HepG2 (cell line): Measurements from ENCODE around the gene KLHL5. TPM values are rescaled to one million over a fixed set of nuclear protein-coding genes. Genes with fewer than 3 reads are reported as not detected.
A peak's percentile ranks its signal among the peaks of the same experiment; 100 is the strongest.

Experiments used
- ATAC-seq: fragments of 200-7000 bp; cut with Tn5 transposase; 3 replicates; pipeline ENCODE4 v1.9.1; 2020; ENCODE audit warnings: mild to moderate bottlenecking, moderate library complexity
- BruUV-seq: library from RNA; stranded (reverse); fragments of 400-500 nt; replicated peaks from 2 replicates; lab custom pipeline; 2021; lab: Mats Ljungman, UMichigan
- CTCF ChIA-PET: fragments of 300-600 bp; formaldehyde crosslinking; extraction: SDS; loops from one replicate; lab custom pipeline; 2021; ENCODE audit warnings: low total read pairs, inconsistent platforms, low intra/inter-chr PET ratio; lab: Yijun Ruan, JAX
- POLR2A ChIA-PET: fragments of 350-600 bp; sonication (Branson Sonifier 250); formaldehyde crosslinking; loops from one replicate; lab custom pipeline; 2020; ENCODE audit warnings: antibody characterized with exemption, inconsistent platforms; lab: Yijun Ruan, JAX
- DNase-seq: peaks from one replicate; pipeline ENCODE4 v3.0.0-alpha.2; 2015; ENCODE audit warnings: low spot score
- FAIRE-seq: peaks from 3 replicates; lab custom pipeline; 2011; peaks lifted over from hg19 to GRCh38; lab: Jason Lieb, UNC
- H2AFZ ChIP-seq: one replicate; pipeline ENCODE4 v1.6.1; 2011; ENCODE audit warnings: low read length, inconsistent platforms
- H3K27ac ChIP-seq: fragments of 300-600 bp; 3 replicates; pipeline ENCODE4 v1.8.0; 2011; ENCODE audit warnings: mixed run types, mild to moderate bottlenecking, mixed read lengths, low read length, inconsistent platforms; ENCODE audit not compliant: insufficient read depth; ENCODE audit errors: extremely low read length
- H3K27me3 ChIP-seq, 2 experiments: fragments of 200-600 bp in 1 of 2; 2 replicates in 1 of 2; 3 replicates in 1 of 2; pipeline versions ENCODE4 v1.6.0 to v1.8.0; 2011; ENCODE audit warnings: low read length in 2 of 2, mild to moderate bottlenecking in 2 of 2, moderate library complexity in 2 of 2, inconsistent platforms in 1 of 2; ENCODE audit not compliant: insufficient read depth in 2 of 2, control insufficient read depth in 1 of 2
- H3K36me3 ChIP-seq, 2 experiments: fragments of 200-600 bp in 1 of 2; replicated peaks in 1 of 2; 2 replicates in 1 of 2; 3 replicates in 1 of 2; pipeline versions ENCODE4 v1.5.1 to v1.8.0; 2011; ENCODE audit warnings: low read length in 2 of 2, inconsistent platforms in 1 of 2; ENCODE audit not compliant: insufficient read depth in 2 of 2, control insufficient read depth in 1 of 2
- H3K4me1 ChIP-seq: 2 replicates; pipeline ENCODE4 v1.5.1; 2012; ENCODE audit warnings: low read length, inconsistent platforms; ENCODE audit not compliant: insufficient read depth
- H3K4me2 ChIP-seq: 2 replicates; pipeline ENCODE4 v1.6.0; 2011; ENCODE audit warnings: low read depth, low read length, inconsistent platforms
- H3K4me3 ChIP-seq, 3 experiments: fragments of 200-600 bp in 1 of 3; sonication (generic), shearing (Covaris generic) in 1 of 3; replicated peaks in 1 of 3; 2 replicates each; pipeline ENCODE4 v1.5.1; 2011 to 2016; ENCODE audit warnings: low read length in 3 of 3, inconsistent platforms in 2 of 3, low read depth in 2 of 3, mild to moderate bottlenecking in 2 of 3, control low read depth in 1 of 3, mixed read lengths in 1 of 3; ENCODE audit not compliant: insufficient read depth in 1 of 3
- H3K79me2 ChIP-seq: one replicate; pipeline ENCODE4 v1.6.1; 2011; ENCODE audit warnings: low read length, inconsistent platforms; ENCODE audit not compliant: insufficient read depth
- H3K9ac ChIP-seq: 2 replicates; pipeline ENCODE4 v1.6.0; 2011; ENCODE audit warnings: mild to moderate bottlenecking, low read depth, low read length, inconsistent platforms; ENCODE audit not compliant: insufficient read depth
- H3K9me3 ChIP-seq: 2 replicates; pipeline ENCODE4 v1.5.1; 2012; ENCODE audit warnings: mild to moderate bottlenecking, low read length
- H4K20me1 ChIP-seq: 2 replicates; pipeline ENCODE4 v1.6.0; 2011; ENCODE audit warnings: inconsistent platforms, mild to moderate bottlenecking, low read length, moderate library complexity; ENCODE audit not compliant: insufficient read depth
- FOXJ3 ChIP-seq: sonication (generic); formaldehyde crosslinking; IDR thresholded peaks from 2 replicates; pipeline ENCODE4 v1.4.0; 2020; ENCODE audit warnings: missing genetic modification reagents, mild to moderate bottlenecking, borderline replicate concordance
- GTF3A ChIP-seq: sonication (generic); formaldehyde crosslinking; conservative IDR thresholded peaks from 2 replicates; pipeline ENCODE4 v1.4.0; 2020; ENCODE audit warnings: mild to moderate bottlenecking, missing genetic modification reagents
- MAFK ChIP-seq, 2 experiments: IDR thresholded peaks in 1 of 2; conservative IDR thresholded peaks in 1 of 2; 2 replicates each; pipeline ENCODE4 v1.6.1; 2011; ENCODE audit warnings: improper control_type of control experiment in 2 of 2, low read length in 2 of 2
- MEIS2 ChIP-seq: sonication (generic); formaldehyde crosslinking; IDR thresholded peaks from 2 replicates; pipeline ENCODE4 v1.9.0; 2021; ENCODE audit warnings: mild to moderate bottlenecking, missing genetic modification reagents
- SOX5 ChIP-seq: IDR thresholded peaks from 2 replicates; pipeline ENCODE4 v1.6.1; 2016; ENCODE audit warnings: borderline replicate concordance
- ZNF546 ChIP-seq: sonication (generic); formaldehyde crosslinking; conservative IDR thresholded peaks from 2 replicates; pipeline ENCODE4 v1.8.1; 2023; ENCODE audit warnings: mild to moderate bottlenecking, missing genetic modification reagents
- ZNF616 ChIP-seq: sonication (generic); formaldehyde crosslinking; IDR thresholded peaks from 2 replicates; pipeline ENCODE4 v1.5.0; 2020; ENCODE audit warnings: low read depth, mild to moderate bottlenecking, missing genetic modification reagents
- ZNF878 ChIP-seq: sonication (generic); formaldehyde crosslinking; IDR thresholded peaks from 2 replicates; pipeline ENCODE4 v1.8.1; 2023; ENCODE audit warnings: mild to moderate bottlenecking, missing genetic modification reagents, moderate library complexity
- ZSCAN31 ChIP-seq: sonication (generic); formaldehyde crosslinking; IDR thresholded peaks from 2 replicates; pipeline ENCODE4 v1.5.0; 2020; ENCODE audit warnings: low read depth, mild to moderate bottlenecking, missing genetic modification reagents
- WGBS: methylation state at CpG from one replicate; pipeline ENCODE4 v1.1.6; 2017; ENCODE audit warnings: low lambda C conversion rate; 5-methylcytosine and 5-hydroxymethylcytosine counted together
- in situ Hi-C: cut with HindIII; loops from 2 replicates; pipeline ENCODE4 v1.10.0; 2017; ENCODE audit warnings: low pct_unique_long_range_greater_than_20kb; ENCODE audit not compliant: extremely low pct_ligation_motif_present
- intact Hi-C: fragments of 100-400 bp; cut with micrococcal nuclease; formaldehyde crosslinking; loops from one replicate; pipeline ENCODE4 v1.10.0; 2022; ENCODE audit not compliant: unreplicated experiment
- polyA plus RNA-seq, 8 experiments: library from polyadenylated mRNA; depleted of rRNA in 3 of 8; stranded (reverse) in 7 of 8; unstranded in 1 of 8; fragments of >200 nt; fragmentation: Illumina TruSeq in 4 of 8; extraction: Trizol in 4 of 8; gene quantifications; 2 replicates each; pipeline versions ENCODE4 v1.2.1 to v1.2.3, GENCODE V29; 2011 to 2016; ENCODE audit warnings: low read depth in 4 of 8, missing spikeins in 1 of 8, mixed read lengths in 1 of 8; ENCODE audit not compliant: insufficient read depth in 1 of 8
- total RNA-seq, 5 experiments: library from RNA; depleted of rRNA; stranded (reverse); fragments of >200 nt; fragmentation: Illumina TruSeq; extraction: Trizol; gene quantifications; 2 replicates each; pipeline ENCODE4 v1.2.3, GENCODE V29; 2016; ENCODE audit warnings: low read depth in 1 of 5
- TF ChIP-seq, protein P1 (sequence below): IDR thresholded peaks from 2 replicates; pipeline ENCODE4 v1.6.1; 2012; ENCODE audit warnings: inconsistent platforms
- TF ChIP-seq, protein P2 (sequence below): sonication (generic); formaldehyde crosslinking; IDR thresholded peaks from 2 replicates; pipeline ENCODE4 v1.4.0; 2020; ENCODE audit warnings: missing genetic modification reagents; ENCODE audit errors: not compliant biosample characterization
- TF ChIP-seq, protein P3 (sequence below): sonication (generic); formaldehyde crosslinking; IDR thresholded peaks from 2 replicates; pipeline ENCODE4 v1.4.0; 2020; ENCODE audit warnings: low read depth, mild to moderate bottlenecking, missing genetic modification reagents

The KLHL5 gene
- total and polyA plus RNA-seq, 2 of the 13 experiments (the other 11 are each of a cell fraction or from before 2014, with no cell fraction given): 36.2 to 38.7 TPM

DNA sequence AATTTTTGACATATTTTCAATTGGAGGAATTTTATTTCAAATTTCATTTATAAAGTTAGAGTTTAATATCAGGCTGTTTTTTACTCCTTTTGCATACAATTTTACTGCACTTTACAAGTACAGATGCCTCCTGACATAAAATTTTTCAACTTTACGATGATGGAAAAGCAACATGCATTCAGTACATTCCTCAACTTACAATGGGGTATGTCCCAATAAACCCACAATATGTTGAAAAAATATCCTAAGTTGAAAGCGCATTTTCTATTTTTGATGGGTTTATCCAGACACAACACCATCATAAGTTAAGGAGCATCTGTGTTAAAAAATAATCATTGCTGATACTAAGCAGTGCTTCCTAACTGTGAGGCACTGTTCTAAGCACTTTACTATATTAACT lies 4.3 kb downstream of the KLHL5 start:
- Histone ChIP-seq H4K20me1 (no peaks in the 10 kb centered on the region), H3K4me2 (no peak overlapping the region), H3K27me3 (no peaks in the 10 kb centered on the region), H3K79me2 (peaks cover 18% of the 10 kb centered on the region), H3K9me3 (no peaks in the 10 kb centered on the region), H3K9ac (no peak overlapping the region), H3K4me3 (no peak overlapping the region), H3K27ac (no peak overlapping the region), H3K4me1 (peaks cover 3% of the 10 kb centered on the region), H3K36me3 (peaks cover 0 to 1% of the 10 kb centered on the region in 2 experiments; a peak in 2 of 5 replicates), H2AFZ (no peak overlapping the region)
- in situ Hi-C loops: no loop called here
- no TSS peak for BruUV-seq
- no peak for DNase-seq
- TF ChIP-seq ZNF878 (CRISPR knock-in tag) (no peak), ZNF546 (CRISPR knock-in tag) (no peak)
- TF ChIP-seq, protein P1, sequence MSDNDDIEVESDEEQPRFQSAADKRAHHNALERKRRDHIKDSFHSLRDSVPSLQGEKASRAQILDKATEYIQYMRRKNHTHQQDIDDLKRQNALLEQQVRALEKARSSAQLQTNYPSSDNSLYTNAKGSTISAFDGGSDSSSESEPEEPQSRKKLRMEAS: no peak
- TF ChIP-seq, protein P2, sequence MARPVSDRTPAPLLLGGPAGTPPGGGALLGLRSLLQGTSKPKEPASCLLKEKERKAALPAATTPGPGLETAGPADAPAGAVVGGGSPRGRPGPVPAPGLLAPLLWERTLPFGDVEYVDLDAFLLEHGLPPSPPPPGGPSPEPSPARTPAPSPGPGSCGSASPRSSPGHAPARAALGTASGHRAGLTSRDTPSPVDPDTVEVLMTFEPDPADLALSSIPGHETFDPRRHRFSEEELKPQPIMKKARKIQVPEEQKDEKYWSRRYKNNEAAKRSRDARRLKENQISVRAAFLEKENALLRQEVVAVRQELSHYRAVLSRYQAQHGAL (CRISPR knock-in tag): no peak
- TF ChIP-seq, protein P3, sequence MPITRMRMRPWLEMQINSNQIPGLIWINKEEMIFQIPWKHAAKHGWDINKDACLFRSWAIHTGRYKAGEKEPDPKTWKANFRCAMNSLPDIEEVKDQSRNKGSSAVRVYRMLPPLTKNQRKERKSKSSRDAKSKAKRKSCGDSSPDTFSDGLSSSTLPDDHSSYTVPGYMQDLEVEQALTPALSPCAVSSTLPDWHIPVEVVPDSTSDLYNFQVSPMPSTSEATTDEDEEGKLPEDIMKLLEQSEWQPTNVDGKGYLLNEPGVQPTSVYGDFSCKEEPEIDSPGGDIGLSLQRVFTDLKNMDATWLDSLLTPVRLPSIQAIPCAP: no peak
- intact Hi-C loops: no loop called here
- 99% methylated on average over 2 of the region's 2 CpGs for WGBS
- ChIA-PET CTCF (no interaction called here), POLR2A (no interaction called here)
- no peak for ATAC-seq
- peak; percentile 26 for FAIRE-seq

DNA sequence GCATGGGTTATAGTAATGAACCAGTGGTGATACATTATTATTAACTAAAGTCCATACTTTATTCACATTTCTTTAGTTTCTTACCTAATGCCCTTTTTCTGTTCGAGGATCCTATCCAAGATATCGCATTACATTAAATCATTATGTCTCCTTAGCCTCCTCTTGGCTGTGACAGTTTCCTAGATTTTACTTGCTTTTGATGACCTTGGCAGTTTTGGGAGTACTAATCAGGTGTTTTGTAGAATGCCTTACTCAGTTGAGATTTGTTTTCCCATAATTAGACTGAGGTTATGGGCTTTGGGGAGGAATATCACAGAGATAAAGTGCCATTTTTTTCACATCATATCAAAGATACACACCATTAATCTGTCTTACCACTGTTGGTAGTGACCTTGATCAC lies 5.0 kb downstream of the KLHL5 start:
- DNase-seq (no peak), FAIRE-seq (no peak), ATAC-seq (no peak)
- TF ChIP-seq ZSCAN31 (no peak), ZNF616 (CRISPR knock-in tag) (no peak), FOXJ3 (CRISPR knock-in tag) (no peak), MEIS2 (no peak), MAFK (conservative IDR thresholded peaks at IDR 0.05 in 1 of 2, IDR thresholded peaks at IDR 0.05 in 1 of 2; ENCODE audit: low read length in 2 of 2) (peak; percentile 37 to 71; a peak in 3 of 4 replicates), GTF3A (CRISPR knock-in tag) (no peak), SOX5 (CRISPR knock-in tag) (no peak)
- Histone ChIP-seq H3K36me3 (peaks cover 0 to 1% of the 10 kb centered on the region in 2 experiments; a peak in 2 of 5 replicates), H3K4me2 (no peak overlapping the region), H3K4me1 (no peaks in the 10 kb centered on the region), H2AFZ (no peak overlapping the region), H4K20me1 (no peaks in the 10 kb centered on the region), H3K9ac (no peak overlapping the region), H3K27me3 (no peaks in the 10 kb centered on the region), H3K9me3 (no peaks in the 10 kb centered on the region), H3K27ac (no peak overlapping the region), H3K79me2 (peaks cover 17% of the 10 kb centered on the region), H3K4me3 (no peak overlapping the region)
- in situ Hi-C loops: no loop called here
- ChIA-PET CTCF (no interaction called here), POLR2A (no interaction called here)
- no TSS peak for BruUV-seq
- 100% methylated on average over 2 of the region's 2 CpGs for WGBS
- intact Hi-C loops: no loop called here
